G401 (cell line): ENCODE data around the gene MYT1. TPM values are rescaled to one million over a fixed set of nuclear protein-coding genes. Genes with fewer than 3 reads are reported as not detected.
"Not testable (repeated sequence)": the region's sequence is repeated elsewhere in the genome, so short reads cannot be mapped to it uniquely, and the experiment has no call there.

Experiments used
- DNase-seq: peaks from one replicate; pipeline ENCODE4 v3.0.0-alpha.2; 2015; ENCODE audit warnings: low spot score
- in situ Hi-C: cut with HindIII; loops from 2 replicates; pipeline ENCODE4 v1.10.0; 2016; ENCODE audit warnings: low sequenced_read_pairs, mixed read lengths
- total RNA-seq: library from RNA; depleted of rRNA; stranded (reverse); fragments of >200 nt; shearing (Covaris generic); gene quantifications from 2 replicates; pipeline ENCODE4 v1.2.3, GENCODE V29; 2014

MYT1 gene
- total RNA-seq, 1 experiment from 2014 or later: 0.20 TPM

DNA sequence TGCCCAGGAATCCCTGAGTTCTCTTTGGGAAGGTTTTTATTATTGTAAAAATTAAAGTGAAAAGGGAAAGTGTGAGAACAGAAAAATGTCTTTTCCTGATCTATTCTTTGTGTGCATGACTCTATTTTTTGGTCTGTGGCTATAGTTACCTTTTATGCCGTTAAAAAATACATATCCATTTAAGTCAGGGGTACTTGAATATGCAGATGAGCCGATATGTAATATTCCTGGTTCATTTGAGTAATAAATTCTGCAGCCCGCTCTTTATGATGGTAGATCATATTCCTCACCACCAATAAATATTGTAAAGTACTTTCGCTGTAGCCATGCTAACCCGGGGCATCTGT is 503 bp upstream of the MYT1 start:
- in situ Hi-C loops: no loop called here
- DNase-seq: no peak

- in situ Hi-C loops: no loop called here
- peak; percentile 72 for DNase-seq
Measured at GRCh38 chr20:64165866-64166600, 1.8 kb downstream of the MYT1 start.

GRCh38 chr20:64166721-64167615 is 2.7 kb downstream of the MYT1 start:
- in situ Hi-C loops: no loop called here
- peak; percentile 72 for DNase-seq

- in situ Hi-C loops: no loop called here
- no peak for DNase-seq
Measured at GRCh38 chr20:64167676-64168075, 3.4 kb downstream of the MYT1 start.

- in situ Hi-C loops: no loop called here
- DNase-seq: peak; percentile 94
Measured at GRCh38 chr20:64168381-64169090, 4.3 kb downstream of the MYT1 start.

DNA sequence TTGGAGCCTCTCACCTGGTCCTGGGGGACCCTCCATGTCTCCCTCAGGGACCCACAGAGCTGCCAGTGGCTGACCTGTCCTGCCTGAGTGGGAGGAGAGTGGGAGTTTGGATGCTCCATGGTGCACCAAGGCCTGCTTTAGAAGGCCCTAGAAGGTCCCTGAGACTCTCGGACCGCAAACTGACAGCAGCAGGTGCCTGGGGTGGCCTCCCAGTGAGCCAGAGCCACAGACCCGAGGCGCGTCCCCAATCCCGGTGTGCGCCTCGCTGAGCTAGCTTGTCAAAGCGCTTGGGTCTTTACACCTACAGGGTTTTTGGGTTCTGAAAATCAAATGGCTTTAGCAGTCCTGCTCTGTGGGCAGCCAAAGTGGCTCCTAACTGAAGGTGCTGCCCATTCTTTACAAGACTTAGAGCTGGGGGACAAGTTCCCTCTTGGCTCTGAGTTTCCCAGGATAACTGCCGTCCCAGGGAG is 4.9 kb downstream of the MYT1 start:
- no peak for DNase-seq
- in situ Hi-C loops: no loop called here

- in situ Hi-C loops: no loop called here
- no peak for DNase-seq
Measured at GRCh38 chr20:64171211-64171610, 7.0 kb downstream of the MYT1 start.

DNA sequence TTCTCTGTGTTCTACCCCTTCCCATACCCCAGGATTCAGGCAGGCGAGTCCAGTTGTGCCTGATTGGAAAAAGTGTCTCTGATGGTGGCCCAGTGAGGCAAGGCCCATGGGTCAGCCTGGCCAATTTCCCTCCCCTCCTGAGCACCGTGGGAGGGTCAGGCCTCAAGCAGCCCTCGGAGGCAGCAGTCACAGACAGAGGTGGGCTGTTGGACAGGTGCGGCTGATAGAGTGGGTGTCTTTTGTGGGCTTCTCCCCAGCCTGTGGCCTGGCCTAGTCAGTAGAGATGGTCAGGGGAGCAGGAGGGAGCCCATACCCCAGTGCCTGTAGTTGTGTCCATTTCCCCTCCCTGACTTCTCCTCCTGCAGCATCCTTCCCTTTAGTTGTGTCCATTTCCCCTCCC is 8.9 kb downstream of the MYT1 start:
- no peak for DNase-seq
- in situ Hi-C loops: no loop called here

GRCh38 chr20:64176551-64176950 is 12.3 kb downstream of the MYT1 start:
- in situ Hi-C loops: no loop called here
- peak; percentile 73 for DNase-seq

DNA sequence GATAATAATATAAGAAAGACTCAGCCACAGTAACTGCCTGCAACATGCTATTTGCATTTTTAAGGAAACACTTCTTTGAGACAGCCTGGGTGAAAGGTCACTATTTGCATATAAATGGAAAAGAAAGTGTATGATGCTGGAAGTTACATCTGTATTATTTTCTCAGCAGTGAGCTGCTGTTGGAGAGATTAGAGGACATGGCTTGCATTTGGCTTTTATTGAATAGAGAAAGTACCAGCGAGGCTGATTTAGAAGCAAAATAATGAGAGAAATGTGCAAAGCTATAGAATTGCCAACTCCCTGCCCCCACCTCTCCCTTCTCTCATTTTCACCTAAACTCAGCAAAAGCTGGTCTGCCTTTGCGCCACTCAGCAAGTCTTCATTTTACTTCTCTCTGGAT is 12.7 kb downstream of the MYT1 start:
- in situ Hi-C loops: no loop called here

GRCh38 chr20:64177384-64177783 is 13.1 kb downstream of the MYT1 start:
- DNase-seq: no peak
- in situ Hi-C loops: no loop called here

More for the DNA sequence above, 12.7 kb downstream of the MYT1 start:
- DNase-seq: no peak

DNA sequence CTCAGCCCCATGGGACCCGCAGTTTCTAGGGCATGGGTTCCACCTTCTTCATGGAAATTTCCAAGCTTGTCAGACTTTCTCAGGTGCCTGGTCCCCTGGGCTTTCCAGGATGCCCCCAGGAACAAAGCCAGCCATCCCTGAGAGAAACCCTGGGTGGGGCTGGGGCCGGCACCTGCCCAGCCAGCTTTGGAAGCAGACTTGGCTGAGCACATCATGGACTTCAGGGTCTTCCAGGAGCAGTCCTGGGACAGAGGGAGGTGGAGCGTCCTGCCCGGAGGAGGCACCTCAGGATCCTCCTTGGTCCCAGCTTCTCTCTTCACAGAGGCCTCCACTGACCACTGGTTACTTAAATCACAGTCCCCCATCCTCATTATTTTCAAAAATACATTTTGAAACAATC is 13.5 kb downstream of the MYT1 start:
- no peak for DNase-seq
- in situ Hi-C loops: no loop called here

DNA sequence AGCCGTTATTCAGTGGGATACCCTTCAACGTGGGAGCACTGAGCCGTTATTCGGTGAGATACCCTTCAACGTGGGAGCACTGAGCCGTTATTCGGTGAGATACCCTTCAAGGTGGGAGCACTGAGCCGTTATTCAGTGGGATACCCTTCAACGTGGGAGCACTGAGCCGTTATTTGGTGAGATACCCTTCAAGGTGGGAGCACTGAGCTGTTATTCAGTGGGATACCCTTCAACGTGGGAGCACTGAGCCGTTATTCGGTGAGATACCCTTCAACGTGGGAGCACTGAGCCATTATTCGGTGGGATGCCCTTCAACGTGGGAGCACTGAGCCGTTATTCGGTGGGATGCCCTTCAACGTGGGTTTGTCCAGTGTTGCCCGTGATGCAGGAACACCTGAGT is 14.7 kb downstream of the MYT1 start:
- in situ Hi-C loops, DNase-seq: not testable (repeated sequence)

DNA sequence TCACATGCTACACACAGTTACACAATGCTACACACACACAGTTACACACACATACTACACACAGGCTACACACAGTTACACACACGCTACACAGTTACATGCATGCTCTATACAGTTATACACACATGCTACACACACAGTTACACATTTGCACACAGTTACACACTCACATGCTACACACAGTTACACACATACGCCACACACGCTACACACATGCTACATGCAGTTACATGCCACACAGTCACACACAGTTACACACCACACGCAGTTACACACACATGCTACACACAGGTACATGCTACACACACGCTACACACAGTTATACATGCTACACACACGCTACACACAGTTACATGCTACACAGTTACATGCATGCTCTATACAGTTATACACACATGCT is 15.6 kb downstream of the MYT1 start:
- no peak for DNase-seq
- in situ Hi-C loops: no loop called here

DNA sequence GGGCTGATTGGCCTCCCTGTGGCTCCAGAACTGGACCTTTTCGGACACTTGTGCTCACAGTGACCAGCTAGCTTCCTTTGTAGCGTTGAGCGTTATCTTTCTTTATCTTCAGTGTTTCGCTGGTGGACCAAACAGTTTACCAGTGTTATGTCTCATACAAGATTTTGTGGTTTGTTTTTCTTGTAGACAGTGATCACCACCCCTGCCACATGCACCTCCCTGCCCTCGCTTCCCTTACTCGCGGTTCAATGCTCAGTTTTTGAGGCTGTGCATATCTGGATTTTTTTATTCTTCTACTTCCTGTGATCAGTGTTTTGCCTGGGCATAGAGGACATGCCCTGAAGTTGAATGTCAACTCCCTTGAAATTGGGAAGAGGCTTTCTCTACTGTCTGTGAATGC is 16.4 kb downstream of the MYT1 start:
- in situ Hi-C loops: no loop called here
- DNase-seq: no peak

GRCh38 chr20:64181391-64181790 is 17.1 kb downstream of the MYT1 start:
- in situ Hi-C loops: no loop called here
- no peak for DNase-seq

DNA sequence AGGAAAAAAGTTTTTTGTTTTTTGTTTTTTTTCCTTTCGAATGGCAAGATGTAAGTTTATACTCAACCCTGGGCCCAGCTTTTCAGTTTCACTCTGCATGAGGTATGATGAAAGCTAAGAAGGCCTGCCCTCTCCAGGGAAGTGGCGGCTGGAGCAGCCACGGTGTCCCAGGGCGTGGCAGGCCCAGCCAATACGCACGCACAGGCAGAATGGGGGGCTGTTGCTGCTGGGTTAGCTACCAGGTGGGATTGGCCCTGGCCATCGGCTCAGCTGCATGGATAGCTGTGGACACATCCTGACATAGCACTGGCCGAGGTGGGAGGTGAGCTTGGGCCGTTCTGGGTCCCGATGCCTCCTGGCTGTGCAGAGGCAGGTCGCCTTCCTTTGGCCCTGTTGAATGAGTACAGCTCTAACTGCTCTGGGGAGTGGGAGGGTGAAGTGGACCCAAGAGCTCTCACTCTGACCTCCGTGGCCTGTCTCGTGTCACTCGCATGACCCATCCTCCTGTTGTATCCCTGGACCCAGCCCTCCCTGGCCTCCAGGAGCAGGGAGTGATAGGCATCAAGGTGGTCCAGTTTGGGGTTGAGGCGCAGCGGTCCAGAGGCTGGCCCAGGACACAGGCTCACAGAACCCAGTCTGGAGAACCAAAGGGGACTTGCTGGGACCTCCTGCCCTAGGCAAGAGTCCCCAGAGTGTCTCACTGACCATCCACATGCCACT is 18.1 kb downstream of the MYT1 start:
- in situ Hi-C loops: no loop called here
- no peak for DNase-seq

DNA sequence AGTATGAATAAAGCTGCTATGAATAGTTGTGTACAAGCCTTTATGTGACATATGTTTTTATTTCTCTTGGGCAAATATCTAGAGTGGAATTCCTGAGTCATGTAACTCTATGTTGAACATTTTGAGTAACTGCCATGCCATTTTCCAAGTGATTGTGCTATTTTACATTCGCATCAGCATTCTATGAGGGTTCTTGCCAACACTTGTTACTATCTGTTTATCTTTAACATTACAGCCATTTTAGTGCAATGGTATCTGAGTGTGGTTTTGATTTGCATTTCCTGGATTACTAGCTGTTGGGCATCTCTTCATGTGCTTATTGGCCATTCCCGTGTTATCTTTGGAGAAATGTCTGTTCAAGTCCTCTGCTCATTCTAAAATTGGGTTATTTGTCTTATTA is 19.1 kb downstream of the MYT1 start:
- DNase-seq: no peak
- in situ Hi-C loops: no loop called here

DNA sequence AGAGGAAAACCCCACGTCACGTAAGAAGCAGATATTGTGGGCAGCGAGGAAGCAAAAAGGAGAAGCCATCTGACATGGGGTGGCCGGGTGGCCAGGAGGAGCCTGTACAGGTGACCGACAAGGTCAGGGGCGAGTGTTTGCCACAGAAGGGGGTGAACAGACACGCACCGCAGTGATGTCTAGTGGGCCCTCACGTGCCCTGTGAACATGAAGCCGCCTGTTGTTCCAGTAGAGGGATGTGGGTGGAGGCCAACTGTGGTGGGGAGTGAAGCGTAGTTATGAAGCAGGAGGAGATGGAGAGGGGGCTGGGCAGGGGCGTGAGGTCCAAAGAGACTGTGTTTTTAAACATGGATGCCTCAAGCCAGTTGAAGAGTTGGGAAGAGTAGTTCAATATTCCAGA is 20.5 kb downstream of the MYT1 start:
- in situ Hi-C loops: no loop called here
- DNase-seq: no peak
